ENCODE results near the gene GGT7.

DNA sequence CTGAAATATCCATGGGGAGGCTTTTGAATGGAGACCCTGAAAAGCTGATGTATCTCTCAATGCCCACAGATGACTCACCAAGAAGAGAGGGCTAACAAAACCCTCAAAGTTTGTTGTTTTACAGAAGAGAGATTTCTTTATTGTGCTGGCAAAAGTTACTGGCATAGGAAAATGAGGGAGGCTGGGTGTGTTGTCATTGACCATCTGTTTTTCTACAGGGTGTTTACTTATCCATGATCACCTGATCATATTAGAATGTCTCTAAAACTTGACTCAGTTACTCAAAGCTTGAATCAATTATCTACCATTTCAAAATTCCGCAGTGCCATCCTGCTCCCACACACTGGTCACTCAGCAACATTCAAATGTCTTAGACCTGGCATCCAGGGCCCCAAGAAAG is 57.0 kb downstream of the GGT7 start:
- no peak for TF ChIP-seq CTCF (IDR thresholded peaks at IDR 0.05; ENCODE audit: low read depth, low read length, missing input control)
- TF ChIP-seq, protein P1, sequence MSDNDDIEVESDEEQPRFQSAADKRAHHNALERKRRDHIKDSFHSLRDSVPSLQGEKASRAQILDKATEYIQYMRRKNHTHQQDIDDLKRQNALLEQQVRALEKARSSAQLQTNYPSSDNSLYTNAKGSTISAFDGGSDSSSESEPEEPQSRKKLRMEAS (IDR thresholded peaks at IDR 0.05): no peak
- TF ChIP-seq, protein P2, sequence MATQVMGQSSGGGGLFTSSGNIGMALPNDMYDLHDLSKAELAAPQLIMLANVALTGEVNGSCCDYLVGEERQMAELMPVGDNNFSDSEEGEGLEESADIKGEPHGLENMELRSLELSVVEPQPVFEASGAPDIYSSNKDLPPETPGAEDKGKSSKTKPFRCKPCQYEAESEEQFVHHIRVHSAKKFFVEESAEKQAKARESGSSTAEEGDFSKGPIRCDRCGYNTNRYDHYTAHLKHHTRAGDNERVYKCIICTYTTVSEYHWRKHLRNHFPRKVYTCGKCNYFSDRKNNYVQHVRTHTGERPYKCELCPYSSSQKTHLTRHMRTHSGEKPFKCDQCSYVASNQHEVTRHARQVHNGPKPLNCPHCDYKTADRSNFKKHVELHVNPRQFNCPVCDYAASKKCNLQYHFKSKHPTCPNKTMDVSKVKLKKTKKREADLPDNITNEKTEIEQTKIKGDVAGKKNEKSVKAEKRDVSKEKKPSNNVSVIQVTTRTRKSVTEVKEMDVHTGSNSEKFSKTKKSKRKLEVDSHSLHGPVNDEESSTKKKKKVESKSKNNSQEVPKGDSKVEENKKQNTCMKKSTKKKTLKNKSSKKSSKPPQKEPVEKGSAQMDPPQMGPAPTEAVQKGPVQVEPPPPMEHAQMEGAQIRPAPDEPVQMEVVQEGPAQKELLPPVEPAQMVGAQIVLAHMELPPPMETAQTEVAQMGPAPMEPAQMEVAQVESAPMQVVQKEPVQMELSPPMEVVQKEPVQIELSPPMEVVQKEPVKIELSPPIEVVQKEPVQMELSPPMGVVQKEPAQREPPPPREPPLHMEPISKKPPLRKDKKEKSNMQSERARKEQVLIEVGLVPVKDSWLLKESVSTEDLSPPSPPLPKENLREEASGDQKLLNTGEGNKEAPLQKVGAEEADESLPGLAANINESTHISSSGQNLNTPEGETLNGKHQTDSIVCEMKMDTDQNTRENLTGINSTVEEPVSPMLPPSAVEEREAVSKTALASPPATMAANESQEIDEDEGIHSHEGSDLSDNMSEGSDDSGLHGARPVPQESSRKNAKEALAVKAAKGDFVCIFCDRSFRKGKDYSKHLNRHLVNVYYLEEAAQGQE (IDR thresholded peaks at IDR 0.05): no peak
- TF ChIP-seq, protein P3, sequence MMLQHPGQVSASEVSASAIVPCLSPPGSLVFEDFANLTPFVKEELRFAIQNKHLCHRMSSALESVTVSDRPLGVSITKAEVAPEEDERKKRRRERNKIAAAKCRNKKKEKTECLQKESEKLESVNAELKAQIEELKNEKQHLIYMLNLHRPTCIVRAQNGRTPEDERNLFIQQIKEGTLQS (IDR thresholded peaks at IDR 0.05): no peak

All from liver (tissue), 3 donors.